Measurements from ENCODE around the gene LCORL.

Gene LCORL

GRCh38 chr4:17823871-17824669 is 197.5 kb downstream of the LCORL start:
- DNase-seq: no peak

GRCh38 chr4:17817027-17817426 is 204.5 kb downstream of the LCORL start:
- DNase-seq: no peak

GRCh38 chr4:17816142-17816541 is 205.4 kb downstream of the LCORL start:
- DNase-seq: no peak

GRCh38 chr4:17814140-17814539 is 207.4 kb downstream of the LCORL start:
- no peak for DNase-seq

GRCh38 chr4:17812801-17813200 is 208.8 kb downstream of the LCORL start:
- DNase-seq: no peak

GRCh38 chr4:17812125-17812524 is 209.4 kb downstream of the LCORL start:
- DNase-seq: no peak

GRCh38 chr4:17811078-17811603 is 210.4 kb downstream of the LCORL start:
- peak; percentile 56 for DNase-seq

- DNase-seq: peak; percentile 99
These were observed 211.1 kb downstream of the LCORL start, which contains the start of the genes DCAF16 and NCAPG for GRCh38 chr4:17810260-17811077. Gene DCAF16 (minus strand): TSS chr4:17810757. CDS start chr4:17804141, 6,616 bp downstream. Gene NCAPG (plus strand): TSS chr4:17810979. CDS start chr4:17811078, 99 bp downstream.

GRCh38 chr4:17809667-17810066 is 211.9 kb downstream of the LCORL start:
- DNase-seq: no peak

- no peak for DNase-seq
These were observed 214.1 kb downstream of the LCORL start for GRCh38 chr4:17807446-17807845.

GRCh38 chr4:17805580-17806155 is 215.9 kb downstream of the LCORL start:
- DNase-seq: no peak

GRCh38 chr4:17797808-17798207 is 223.7 kb downstream of the LCORL start:
- DNase-seq: no peak

GRCh38 chr4:17794730-17795129 is 226.8 kb downstream of the LCORL start:
- no peak for DNase-seq

Measured in activated CD4-positive, alpha-beta T cell treated with anti-CD3 and anti-CD28 coated beads for 48 hours (primary cell).